HG03196 (cell line): ENCODE results near the gene NBDY.
A peak's percentile ranks its signal among the peaks of the same experiment; 100 is the strongest.
"Not testable (repeated sequence)": the region's sequence is repeated elsewhere in the genome, so short reads cannot be mapped to it uniquely, and the experiment has no call there.

Source experiments
- ATAC-seq: cut with Tn5 transposase; IDR thresholded peaks from one replicate; pipeline ENCODE4 v1.9.1; 2021; ENCODE audit not compliant: unreplicated experiment

NBDY gene

GRCh38 chrX:56800307-56800706, 71.3 kb downstream of the NBDY start:
- ATAC-seq = no peak

DNA sequence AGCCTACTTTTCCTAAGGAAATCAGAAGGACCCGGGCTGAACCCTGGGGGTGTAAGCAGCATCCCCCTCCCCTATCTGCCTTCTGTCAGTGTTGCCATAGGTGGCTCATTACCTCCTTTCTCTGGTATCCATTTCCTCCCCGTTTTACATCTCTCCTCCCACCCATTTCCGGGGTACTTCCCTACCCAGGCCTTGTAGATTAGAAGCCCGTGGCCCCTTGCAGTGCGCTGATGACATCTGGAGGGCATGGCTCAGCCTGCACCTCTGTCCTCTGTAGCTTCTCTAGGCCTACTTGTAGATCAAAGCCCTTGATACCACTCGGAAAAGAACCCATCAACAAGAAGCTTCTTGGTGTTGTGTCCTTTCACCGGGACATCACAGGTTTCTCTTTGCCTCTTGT, 71.8 kb downstream of the NBDY start:
- ATAC-seq = no peak

DNA sequence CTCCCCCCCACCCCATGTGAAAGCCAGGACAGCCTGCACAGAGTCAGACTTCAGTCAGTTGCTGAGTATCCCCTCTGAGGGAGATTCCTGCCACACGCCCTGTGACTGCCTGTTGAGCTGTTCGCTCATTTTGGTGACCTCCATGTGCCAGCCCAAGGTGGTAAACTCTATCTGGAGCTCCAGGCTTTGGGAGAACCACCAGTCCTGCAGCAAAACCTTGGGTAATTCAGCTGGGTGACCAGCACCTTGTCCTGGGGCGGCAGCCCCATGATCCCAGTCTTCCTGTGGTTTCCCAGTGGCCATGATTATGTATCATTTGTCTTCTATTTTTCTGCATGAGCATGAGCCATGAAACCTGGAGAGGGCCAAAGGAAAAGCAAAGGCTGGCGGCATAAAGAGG, 73.4 kb downstream of the NBDY start:
- no peak for ATAC-seq

DNA sequence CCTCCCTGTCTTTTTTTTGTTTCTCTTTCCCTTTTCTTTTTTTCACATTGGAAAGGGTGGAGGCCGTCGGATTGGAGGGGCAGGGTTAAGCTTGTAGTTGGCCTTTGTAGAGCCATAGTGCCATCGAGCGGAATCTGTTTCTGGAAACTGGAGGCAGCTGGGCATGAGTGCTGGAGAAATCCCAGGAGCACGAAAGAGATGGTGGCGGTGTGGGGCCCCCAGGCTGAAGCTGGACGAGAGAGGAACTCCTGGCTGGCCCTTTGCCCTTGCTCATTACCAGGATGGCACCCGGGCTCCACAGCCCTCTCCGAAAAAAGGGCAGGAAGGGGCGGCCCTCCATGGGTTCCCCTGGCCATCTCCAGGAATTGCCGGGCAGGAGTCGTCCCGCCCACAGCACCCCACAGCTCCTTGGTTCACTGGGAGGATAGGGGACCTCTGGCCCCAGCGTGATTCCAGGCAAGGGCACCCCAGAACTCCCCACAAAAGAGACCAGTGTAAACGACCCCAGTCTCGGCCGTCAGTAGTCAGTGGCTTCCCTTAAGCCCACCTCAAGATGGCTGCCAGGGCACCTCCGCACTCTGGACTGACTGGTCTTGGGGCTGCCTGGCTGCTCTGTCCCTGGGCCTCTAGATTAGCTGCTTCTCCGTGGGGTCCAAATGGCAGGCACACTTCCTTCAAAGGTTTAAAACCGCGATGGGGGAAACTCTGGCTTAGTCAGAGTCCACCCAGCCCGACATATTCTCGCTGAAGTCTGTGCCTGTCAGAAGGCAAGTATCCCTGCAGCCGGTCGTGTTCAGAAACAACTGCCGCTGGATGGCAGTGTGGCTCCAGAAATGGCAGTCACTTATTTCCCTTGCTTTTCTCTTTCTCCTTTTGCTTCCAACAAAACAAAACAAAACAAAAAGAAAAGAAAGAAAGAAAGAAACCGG, 74.1 kb downstream of the NBDY start:
- no peak for ATAC-seq

DNA sequence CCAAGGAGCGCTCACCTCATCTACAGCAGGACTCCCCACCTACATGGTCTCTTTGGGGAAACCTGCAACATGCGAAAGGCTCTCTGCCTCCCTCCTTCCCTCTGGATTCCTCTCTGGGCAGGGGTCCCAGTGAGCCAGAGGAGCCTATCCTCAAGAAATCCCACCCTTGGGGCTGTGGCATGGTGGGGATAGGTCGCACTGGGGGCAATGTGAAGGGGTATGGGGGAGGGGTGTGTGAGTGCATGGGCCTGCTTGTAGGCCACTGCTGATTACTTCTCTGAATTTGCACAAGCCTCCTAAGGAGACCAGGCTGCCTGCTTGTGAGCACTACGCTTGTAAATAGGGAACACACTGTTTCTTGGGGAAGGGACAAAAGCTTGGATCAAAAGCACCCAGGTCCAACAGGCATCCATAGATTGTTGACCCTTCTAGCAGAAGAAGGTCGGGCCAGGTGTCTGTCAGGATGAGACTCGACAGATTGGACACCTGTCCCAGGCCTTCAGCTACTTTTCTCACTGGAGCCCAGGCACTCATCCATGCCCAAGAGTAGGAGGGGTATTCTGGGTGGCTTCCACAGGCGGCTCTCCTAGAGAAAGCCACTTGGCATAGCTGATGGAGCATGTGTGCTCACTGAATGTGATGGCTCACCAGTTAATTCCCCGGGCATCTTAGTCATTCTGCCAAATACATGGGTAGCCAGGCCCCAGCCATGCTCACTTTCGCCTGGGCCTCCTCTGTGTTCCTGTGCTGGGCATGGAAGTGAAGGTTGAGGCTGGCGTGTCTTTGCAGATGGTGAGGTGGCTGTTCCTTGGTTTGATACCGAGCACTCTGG, 75.0 kb downstream of the NBDY start:
- ATAC-seq = no peak

- ATAC-seq = no peak
These were observed 75.8 kb downstream of the NBDY start for GRCh38 chrX:56804867-56805266.

GRCh38 chrX:56805399-56805798, 76.4 kb downstream of the NBDY start:
- ATAC-seq = no peak

- ATAC-seq = not testable (repeated sequence)
These were observed 77.1 kb downstream of the NBDY start for GRCh38 chrX:56806176-56806575.

GRCh38 chrX:56811599-56811998, 82.6 kb downstream of the NBDY start:
- no peak for ATAC-seq

DNA sequence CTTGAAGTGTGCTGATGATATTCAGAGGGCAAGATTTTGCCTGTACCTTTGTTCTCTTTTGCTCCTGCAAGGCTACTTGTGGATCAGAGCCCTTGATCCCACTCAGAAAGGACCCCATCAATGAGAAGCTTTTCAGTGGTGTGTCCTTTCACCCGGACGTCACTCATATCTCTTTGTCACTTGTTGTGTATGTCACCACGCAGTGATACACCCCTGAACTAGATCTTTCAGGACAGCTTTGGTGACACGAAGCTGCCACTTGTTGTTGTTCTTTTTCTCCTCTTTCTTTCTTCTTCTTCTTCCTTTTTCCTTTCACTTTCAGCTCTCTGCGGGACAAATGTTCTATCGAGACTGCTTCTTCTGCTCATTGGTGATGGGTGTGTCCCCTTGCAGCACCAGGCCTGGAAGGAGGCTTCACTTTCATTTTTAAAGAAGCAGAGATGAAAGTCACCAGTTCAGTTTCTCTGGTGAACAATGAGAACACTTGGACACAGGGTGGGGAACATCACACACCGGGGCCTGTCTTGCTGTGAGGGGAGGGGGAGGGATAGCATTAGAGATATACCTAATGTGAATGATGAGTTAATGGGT, 83.6 kb downstream of the NBDY start:
- ATAC-seq = peak; percentile 94

DNA sequence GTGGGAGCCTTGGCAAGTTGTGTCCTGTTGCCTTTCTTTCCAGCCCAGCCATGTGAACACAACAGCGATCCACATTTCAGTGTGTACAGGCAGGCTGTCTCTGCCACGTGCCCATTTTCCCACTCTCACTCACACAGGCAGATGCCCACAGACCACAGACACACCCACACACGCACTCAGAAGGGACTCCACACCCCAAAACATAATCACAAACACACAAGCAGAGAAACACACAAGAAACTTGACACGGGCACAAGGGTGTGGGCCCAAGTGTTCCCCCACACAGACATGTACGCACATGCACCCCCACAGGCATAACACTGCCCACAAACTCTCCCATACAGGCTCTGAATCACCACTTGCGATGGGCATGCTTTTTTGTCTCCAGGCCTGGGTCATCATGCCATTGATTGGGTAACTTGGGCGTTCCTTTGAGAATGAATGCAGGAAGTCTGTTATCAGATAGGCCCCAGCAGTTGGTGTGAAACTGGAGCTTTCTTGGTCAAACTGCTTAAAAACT, 84.3 kb downstream of the NBDY start:
- peak; percentile 58 for ATAC-seq

DNA sequence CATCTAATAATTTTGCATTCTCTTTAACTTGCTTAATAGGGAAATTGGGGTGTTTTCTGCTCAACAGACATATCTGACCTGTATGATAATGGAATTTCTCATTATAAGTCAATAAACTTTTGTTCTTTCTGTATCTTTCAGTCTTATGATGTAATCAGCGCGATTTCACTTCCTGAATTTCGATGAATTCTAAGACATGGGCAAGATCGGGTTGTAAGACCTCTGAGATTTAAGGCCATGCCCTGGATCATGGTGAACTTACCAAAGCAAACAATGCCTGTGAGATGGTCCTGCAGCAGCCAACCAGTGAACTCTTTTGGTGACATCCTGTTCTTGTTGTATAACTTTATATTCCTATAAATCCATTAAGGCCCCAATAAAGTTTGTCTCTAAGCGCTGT, 88.1 kb downstream of the NBDY start:
- no peak for ATAC-seq

GRCh38 chrX:56826020-56826419, 97.0 kb downstream of the NBDY start:
- no peak for ATAC-seq

DNA sequence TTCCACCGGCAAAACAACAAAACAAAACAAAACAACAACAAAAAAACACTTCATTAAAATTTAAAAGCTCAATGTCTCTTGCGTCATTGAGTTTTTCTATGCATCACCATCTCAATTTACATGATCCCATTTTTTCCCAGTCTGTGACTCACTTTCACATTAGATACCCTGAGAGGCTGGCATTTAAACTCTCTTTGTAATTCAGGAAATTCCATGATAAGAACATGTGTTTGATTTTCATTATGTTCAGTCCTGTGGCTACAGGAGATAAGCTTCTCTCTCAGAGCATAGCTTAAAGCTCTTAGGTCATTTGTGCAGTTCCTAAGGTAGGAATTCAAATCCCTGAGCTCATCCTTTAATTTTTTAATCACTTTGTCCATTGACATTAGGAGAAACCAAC, 104.6 kb downstream of the NBDY start:
- no peak for ATAC-seq

GRCh38 chrX:56853436-56853835, 124.4 kb downstream of the NBDY start:
- no peak for ATAC-seq

GRCh38 chrX:56857042-56857441, 128.0 kb downstream of the NBDY start:
- no peak for ATAC-seq

DNA sequence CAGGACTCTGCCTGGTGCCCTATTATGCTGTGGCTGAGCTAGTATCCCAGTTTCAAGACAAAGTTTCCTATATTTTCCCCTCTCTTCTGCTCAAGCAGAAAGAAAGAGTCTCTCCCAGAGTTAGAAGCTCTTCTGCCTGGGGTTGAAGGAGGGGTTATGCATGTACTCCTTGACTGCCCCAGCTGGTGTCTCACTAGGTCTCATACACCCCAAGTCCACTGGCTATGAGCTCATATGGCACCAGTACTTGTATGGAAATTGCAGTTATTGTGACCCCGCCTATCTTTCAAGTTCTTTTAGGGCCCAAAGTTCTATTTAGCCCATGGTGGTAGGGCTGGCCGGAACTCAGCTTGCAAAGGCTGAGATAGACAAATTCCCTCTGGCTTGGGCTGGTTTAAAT, 131.8 kb downstream of the NBDY start:
- ATAC-seq = no peak
